Retina (tissue), 1 donor: ENCODE results near the gene SLC5A6.
"Not testable (repeated sequence)": the region's sequence is repeated elsewhere in the genome, so short reads cannot be mapped to it uniquely, and the experiment has no call there.

Experiments
- DNase-seq: peaks from one replicate; pipeline ENCODE4 v3.0.0-alpha.2; 2016

SLC5A6 gene

DNA sequence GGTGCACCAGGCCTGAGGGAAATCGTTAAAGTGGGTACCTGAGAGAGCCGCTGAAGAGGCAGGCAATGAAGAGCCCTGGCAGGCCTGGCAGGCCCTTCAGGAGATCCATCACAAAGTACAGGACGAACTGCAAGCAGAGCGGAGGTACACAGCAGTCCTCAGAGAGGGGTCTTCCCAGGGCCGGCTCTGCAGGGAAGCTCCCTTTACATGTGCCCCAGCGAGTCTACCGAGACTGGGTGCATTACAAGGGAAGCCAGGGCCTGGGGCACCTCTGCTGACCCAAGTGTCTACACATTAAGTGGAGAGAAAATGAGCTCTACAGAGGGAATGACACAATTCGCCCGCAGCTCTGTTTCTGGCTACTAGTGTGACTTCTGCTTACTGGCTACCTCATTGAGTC is 8.3 kb downstream of the SLC5A6 start:
- DNase-seq = no peak

DNA sequence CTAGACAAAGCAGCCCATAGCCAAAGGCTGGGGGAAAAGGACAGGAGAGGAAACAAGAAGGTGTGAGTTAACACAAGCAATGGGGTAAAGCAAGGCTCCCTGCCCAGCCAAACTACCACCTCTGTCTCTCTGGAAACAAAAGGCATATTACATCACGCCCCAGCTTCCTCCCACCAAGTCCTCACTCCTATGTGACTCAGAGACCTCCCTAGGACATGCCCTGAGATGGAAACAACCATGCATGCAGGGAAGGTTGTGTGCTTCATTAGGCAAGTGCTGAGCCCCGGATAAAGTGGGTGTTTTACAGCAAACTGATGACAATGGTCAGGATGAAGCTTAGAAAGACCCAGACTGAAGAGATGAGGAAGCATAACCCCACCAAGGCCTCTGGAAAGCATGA is 9.2 kb downstream of the SLC5A6 start:
- DNase-seq = no peak

DNA sequence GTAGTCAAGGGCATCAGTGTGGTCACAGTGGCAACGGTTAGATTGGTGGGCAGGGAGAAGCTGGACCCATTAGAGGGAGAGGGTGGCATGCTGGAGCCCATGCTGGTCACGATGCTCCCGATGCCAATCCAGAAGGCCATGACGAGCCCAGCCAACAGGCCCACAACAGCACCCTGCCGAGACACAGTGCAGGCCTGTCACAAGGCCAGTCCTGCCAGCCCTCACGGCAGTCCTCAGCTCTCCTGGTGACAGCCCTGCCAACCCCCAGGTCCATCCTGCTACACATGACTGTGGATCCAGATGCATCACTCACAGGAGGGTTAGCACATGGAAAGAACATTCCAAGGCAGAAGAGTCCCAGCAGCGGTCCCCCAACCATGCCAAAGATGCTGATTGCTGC is 10.4 kb downstream of the SLC5A6 start:
- no peak for DNase-seq

DNA sequence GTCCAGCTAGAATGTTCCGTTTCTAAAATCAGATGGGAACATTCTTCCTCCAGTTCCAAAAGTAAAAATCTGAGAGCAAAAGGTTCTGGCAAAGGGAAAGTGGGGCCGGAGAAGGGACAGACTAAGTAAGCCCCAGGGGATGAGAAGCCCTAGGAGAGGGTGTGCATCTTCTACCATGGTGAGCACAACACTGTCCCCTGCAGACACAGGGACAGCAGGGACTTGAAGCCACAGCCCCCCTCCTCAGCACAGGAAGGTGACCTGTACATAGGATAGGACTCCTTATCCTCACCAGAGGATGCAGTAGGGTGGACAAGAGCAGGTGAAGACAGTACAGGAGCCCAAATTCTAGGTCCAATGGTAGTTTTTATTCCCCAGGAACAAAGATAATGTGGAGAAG is 12.8 kb downstream of the SLC5A6 start:
- no peak for DNase-seq

DNA sequence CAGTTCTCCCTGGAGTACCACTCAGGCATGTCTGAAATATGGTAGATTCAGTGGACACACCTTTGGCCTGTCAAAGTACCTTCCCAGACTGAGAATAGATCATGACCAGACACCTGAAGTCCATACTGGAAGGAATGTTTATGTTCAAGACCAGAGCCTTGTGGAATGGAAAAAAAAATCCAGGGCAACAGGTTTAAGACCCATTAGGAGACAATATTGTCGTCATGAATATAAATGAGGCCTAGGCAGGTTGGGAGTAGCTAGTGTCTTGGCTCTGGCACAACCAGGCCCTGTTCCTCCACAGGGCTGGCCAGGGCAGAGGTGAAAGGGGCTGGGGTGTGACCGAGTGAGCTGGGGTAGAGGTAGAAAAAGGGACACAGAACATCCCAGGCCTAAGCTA is 13.4 kb downstream of the SLC5A6 start:
- no peak for DNase-seq

DNA sequence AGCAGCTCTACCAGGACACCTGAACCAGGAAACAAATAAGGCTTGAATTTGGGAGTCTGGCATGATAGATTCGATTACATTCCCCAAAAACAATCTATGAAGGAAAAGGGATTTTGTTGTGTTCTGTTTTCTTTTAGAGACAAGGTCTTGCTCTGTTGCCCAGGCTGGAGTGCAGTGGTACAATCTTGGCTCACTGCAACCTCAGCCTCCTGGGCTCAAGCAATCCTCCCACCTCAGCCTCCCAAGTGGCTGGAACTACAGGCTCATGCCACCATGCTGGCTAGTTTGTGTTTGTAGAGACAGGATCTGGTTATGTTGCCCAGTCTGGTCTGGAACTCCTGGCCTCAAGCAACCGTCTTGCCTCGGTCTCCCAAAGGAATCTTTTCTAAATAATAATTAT is 14.0 kb downstream of the SLC5A6 start:
- not testable (repeated sequence) for DNase-seq

DNA sequence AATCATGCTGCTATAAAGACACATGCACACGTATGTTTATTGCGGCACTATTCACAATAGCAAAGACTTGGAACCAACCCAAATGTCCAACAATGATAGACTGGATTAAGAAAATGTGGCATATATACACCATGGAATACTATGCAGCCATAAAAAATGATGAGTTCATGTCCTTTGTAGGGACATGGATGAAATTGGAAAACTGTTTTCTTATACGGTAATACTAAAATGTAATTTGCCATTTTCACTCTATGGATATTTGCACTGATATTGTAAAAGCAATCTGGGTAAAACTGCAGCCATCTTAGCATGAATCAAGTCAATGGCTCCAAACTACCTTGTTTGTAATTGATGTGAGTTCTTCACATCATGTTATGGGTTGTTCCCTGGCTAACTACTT is 16.3 kb downstream of the SLC5A6 start:
- DNase-seq = not testable (repeated sequence)

DNA sequence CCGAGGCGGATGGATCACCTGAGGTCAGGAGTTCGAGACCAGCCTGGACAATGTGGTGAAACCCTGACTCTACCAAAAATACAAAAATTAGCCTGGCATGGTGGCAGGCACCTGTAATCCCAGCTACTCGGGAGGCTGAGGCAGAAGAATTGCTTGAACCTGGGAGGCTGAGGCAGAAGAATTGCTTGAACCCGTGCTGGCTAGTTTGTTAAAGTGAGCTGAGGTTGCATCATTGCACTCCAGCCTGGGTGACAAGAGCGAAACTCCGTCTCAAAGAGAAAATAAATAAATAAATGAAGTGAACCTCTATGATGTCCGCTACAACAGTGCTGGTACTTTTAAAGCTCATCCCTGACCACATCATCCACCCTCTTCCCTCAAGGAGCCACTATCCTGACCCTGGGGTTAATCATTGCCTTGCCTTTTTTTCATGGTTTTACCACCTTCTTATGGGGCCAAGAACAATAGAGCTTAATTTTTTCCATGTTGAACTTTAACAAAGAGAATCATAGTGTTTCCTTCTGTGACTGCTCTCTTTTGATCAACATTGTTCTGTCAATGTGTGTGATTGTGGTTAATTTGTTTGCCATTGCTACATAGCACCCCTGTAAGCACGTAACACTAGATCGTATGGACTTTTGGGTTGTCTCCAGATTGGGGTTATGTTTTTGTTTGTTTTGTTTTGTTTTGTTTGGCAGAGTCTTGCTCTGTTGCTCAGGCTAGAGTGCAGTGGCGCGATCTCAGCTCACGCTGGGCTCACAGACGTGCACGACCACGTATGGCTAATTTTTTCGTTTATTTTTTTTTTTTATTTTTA is 17.3 kb downstream of the SLC5A6 start:
- no peak for DNase-seq

DNA sequence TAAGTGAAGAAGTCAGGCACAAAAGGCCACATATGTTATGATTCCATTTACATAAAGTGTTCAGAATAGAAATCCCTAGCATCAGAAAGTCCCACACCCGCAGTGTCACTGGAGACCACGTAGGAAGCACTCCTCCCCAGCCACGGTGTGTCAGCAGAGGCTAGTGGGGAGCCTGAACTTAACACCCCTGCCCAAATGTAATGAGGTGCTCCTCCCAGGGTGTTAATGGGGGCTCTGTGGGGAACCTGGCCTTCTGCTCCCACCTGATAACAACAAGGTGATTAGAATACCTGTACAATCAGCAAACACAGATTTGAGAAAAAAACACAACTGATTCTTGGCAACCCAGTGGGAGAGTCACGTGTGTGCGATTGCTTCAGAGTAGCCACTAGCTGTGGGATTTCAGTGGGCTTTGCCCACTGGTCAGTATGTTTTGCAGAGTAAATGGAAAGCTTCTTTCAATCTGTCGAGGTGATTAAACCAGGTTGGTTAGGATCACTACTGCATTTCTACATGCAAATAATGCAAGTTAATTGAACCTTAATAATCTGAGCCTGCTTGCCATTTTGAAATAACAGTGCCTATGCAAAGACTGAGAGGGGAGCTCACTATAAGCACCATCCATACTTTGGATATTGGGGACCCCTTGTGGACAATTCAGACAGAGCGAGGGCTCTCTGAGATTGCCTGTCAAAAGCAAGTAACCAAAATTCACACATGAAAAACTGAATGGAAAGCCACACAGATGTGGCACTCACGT is 20.8 kb downstream of the SLC5A6 start:
- peak; percentile 47 for DNase-seq

DNA sequence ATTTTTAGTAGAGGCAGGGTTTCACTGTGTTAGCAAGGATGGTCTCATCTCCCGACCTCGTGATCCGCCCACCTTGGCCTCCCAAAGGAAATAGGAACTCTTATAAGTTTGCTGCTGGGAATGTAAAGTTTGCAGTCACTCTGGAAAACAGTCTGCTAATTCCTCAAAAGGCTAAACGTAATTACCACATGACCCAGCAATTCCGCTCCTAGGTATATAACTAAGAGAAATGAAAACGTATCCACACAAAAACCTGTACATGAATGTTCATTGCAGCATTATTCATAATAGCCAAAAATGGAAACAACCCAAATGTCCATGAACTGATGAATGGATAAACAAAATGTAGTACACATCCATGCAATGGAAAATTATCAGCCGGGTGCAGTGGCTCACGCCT is 22.1 kb downstream of the SLC5A6 start:
- DNase-seq = no peak

DNA sequence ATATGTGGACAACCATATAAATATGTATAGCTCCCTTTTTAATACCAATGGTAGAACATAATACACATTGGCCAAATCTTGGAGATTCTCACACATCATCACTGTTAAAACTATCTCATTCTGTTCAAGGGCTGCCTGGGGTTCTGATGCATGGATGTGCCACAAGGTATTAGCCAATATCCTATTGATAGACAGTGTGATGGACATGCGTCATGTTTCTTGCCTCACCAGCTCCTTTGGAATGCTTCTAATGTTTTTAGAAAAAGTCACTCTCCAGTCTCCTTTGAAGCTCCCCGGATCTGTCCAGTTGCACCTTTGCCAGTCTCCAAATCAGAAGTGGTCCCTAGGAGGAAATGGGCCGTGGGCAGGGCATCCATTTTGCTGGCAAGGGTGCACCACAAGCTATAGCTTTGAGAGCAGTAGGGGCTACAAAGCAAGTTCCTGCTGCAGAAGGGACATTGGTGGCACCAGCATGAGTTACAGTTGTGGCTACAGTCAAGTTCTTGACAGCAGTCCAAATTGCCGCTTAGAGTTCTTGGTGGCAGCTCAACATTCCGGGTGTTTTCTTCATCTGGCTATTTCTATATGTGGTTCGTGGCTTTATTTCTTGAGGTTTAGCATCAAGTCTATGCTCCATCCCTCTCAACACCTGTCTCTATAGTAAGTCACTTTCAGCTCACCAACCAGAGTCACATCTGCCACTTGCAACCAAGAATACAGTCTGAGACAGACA is 25.3 kb downstream of the SLC5A6 start:
- no peak for DNase-seq

DNA sequence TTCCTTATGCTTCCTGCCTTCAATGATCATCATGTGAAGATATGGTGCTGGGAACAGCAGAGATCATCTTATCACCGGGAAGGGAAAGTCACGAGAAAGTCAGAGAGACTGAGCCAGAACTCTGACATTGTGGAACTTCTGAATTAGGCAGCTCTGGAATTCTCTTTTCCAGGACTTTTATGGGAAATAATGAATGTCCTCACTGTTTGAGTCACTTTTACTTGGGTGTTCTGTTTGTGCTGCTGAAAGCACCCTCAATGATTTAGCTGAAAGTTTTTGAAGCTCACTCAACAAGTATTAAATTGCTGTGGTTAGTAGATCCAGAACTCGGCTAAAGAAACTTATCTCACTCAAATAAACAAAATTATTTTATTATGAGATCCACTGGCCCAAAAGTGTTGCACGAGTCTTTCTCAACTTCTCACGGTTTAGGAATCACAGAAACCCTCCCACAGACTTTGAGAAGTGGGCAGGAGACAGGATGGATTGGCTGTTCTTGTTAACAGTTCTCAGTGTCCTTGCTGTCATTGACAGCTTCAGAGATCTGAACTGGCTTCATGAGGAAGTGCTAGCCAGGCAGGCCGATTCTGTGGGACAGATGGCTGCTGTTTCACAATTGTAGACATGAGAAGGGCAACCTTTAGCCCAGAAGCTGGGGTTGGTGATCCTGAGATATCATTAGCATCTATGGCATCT is 26.6 kb downstream of the SLC5A6 start:
- no peak for DNase-seq

DNA sequence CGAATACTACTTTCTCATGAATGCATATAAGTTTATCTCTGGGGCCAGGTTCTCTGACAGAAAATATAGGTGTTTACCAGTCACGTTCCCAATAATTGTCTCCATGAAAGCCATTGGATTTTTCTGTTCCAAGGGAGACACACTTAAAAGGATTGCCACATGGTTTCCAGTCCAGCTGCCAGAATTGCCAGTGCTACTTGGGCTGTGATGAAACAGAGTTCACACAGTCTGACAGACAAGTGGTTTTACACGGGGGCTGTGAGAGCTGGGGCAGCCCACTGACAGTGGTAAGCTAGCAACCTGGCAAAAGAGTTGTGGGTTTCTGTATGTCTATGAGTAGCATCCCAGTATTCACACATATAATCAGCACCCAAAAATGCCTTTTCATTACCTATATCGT is 28.0 kb downstream of the SLC5A6 start:
- no peak for DNase-seq

DNA sequence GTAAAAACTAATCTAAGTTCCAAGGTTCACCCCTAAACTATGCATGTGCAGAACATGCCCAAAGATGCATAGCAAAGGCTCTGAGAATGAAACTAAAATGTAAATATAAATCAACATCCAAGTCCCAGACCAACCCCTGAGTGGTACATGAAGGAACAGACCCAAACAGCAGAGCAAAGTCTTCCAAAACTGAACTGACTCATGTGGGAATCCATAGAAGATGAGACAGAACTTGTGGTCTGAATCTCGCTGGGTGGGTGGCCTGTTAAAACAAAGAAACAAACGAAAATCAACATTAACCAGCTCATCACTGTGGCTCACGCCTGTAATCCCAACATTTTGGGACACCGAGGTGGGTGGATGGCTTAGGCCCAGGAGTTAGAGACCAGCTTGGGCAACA is 29.7 kb downstream of the SLC5A6 start:
- no peak for DNase-seq

DNA sequence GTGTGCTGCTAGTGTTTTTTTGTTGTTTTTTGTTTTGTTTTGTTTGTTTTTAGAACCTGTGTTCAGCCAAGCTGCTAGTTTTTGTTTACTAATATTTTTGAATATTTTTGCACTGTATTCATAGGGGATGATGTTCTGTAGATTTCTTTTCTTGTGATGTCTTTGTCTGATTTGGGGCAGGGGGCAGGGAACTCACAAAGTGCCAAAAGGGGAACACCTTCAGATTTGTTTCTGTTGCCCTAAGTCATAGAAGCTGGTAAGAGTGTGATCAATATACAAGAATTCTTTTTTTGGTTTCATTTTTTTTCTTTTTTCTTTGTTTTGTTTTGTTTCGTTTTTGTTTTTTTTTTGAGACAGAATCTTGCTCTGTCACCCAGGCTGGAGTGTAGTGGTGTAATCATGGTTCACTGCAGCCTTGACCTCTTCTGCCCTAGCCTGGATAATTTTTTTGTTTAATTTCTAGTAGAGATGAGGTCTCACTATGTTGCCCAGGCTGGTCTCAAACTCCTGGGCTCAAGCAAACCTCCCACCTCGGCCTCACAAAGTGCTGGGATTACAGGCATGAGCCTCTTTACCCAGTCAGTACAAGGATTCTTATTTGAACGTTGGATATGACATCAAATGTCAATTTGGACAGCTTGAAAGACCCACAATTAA is 32.6 kb downstream of the SLC5A6 start:
- no peak for DNase-seq

DNA sequence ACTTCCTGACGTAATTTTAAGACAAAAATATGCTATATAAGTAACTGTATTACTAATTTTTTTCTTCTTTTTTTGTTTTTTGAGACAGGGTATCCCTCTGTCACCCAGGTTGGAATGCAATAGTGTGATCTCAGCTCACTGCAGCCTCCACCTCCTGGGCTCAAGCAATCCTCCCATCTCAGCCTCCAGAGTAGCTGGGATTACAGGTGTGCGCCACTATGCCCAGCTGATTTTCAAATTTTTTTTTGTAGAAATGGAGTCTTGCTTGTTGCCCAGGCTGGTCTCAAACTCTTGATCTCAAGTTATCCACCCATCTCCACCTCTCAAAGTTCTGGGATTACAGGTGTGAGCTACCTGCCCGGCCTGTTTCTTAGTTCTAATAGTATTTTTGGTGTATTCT is 33.6 kb downstream of the SLC5A6 start:
- DNase-seq = no peak

DNA sequence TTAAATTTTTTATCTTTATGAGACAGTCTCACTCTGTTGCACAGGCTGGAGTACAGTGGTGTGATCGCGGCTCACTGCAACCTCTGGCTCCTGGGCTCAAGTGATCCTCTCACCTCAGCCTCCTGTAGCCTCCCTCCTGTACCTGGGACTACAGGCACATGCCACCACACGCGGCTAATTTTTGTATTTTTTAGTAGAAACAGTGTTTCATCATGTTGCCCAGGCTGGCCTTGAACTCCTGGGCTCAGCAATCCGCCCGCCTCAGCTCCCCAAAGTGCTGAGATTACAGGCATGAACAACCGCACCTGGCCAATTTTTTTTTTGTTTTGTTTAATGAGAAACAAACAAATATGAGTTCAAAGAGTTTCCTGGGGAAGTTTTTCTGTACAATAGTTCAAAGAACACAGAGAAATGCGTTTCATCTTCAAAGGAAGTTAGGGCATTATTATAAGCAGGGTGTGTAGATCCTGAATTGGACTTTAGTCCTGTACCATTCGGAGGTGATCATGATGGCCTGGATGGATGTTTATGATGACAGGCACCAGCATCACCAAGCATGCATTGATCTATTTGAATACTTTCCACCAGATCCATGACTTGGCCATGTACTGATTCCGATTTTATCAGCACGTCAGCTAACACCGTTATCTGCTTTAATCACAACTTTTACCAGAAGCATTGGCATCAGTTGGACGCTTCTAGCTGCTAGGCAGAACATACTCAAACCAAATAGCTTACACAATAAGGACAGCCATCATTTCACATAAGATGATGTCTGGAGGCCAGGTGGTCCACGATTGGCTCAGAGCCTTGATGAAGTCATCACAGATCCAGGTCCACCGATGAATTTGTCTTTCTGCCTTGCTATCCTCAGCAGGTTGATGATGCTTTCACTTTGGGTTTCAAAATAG is 34.4 kb downstream of the SLC5A6 start:
- DNase-seq = no peak

DNA sequence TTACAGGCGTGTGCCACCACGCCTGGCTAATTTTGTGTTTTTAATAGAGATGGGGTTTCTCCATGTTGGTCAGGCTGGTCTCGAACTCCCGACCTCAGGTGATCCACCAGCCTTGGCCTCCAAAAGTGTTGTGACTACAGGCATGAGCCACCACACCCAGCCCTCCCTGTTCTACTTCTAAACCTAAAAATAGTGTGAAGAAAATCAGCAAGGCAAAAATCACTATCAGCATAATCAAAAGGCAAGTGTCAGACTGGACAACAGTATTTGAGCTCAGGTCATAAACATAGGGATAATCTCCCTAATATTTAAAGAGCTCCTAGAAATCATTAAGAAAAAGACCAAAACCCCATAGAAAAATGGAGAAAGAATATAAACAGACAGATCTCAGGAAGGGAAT is 36.3 kb downstream of the SLC5A6 start:
- not testable (repeated sequence) for DNase-seq

DNA sequence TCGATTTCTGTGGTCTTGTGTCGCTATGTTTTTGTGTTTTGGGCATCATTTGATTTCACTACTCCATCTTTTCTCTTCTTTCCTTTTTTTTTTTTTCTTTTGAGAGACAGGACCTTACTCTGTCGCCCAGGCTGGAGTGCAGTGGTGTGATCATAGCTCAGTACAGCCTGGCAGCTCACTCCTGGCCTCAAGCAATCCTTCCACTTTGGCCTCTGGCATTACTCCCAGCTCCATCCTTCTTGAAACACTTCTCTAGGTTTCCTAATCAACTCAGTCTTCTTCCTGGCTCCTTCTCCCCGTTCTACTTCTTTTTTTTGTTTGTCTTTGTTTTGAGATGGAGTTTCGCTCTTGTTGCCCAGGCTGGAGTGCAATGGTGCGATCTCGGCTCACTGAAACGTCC is 36.7 kb downstream of the SLC5A6 start:
- DNase-seq = no peak

DNA sequence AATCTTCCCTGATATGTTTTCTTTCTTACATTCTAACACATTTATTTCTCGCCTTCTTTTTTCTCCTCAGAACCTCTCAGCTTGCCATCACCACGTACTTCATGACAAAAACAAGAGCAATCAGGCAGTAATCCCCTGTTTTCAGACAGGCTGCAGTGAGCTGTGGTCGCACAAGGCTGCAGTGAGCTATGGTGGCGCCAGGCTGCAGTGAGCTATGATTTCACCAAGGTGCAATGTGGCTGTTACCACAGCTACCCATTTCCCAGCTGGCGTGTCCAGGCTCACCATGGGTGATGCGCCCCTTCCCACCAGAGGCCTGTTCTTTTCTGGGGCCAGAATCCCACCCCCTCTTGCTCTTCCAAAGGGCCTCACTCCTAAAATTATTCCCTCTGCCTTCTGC is 37.4 kb downstream of the SLC5A6 start:
- no peak for DNase-seq

DNA sequence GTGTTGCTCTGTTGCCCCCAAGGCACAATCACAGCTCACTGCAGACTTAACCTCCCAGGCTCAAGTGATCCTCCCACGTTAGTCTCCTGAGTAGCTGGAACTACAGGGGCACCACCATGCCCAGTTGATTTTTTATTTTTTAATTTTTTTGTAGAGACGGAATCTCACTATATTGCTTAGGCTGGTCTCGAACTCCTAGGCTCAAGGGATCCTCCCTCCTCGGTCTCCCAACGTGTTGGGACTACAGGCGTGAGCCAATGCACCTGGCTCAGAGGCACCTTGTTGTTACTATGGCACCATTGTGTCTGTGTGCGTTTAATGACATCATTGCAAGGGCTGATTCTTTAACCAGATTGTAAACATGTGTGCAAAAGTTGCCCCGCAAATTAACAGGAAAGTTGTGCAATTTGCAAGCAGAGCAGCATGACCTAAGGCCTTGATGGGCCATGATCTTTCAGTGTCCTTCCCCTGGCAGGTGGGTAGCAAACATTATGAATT is 40.7 kb downstream of the SLC5A6 start:
- no peak for DNase-seq
